ENCODE results near the gene FMN1.

DNA sequence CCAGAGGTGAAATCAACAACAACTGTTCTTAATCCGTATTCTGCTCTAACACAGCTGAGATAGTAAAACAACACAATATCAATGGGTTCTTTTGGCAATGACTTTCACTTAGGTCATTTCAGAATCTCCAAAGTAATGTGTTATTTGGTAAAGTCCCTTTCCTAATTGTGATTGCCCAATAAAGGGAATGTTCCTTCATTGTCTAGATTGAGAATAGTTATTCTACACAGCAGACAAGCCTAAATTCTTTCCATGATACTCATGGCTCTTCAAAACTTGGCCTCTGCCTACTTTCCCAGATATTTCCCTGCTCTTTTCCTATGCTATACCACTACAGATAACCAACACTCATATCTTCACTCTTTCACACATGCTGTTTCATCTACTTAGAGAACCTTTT lies 219.8 kb downstream of the FMN1 start:
- TF ChIP-seq CTCF (IDR thresholded peaks at IDR 0.05) (no peak), POLR2A (IDR thresholded peaks at IDR 0.05) (no peak)
